CD4-positive, alpha-beta T cell treated with Interleukin-6 at 100 ng/mL for 8 hours (primary cell): Measurements from ENCODE around the gene PIGO.

Experiments
- DNase-seq: peaks from one replicate; pipeline ENCODE4 v3.0.0-alpha.2; 2020; ENCODE audit warnings: mixed read lengths, low spot score

Gene PIGO

GRCh38 chr9:35070823-35071813 is 25.3 kb downstream of the PIGO start:
- no peak for DNase-seq

- no peak for DNase-seq
Measured at GRCh38 chr9:35069020-35069419, 27.4 kb downstream of the PIGO start.

GRCh38 chr9:35067056-35067455 is 29.3 kb downstream of the PIGO start:
- DNase-seq, result no peak

GRCh38 chr9:35060548-35061207 is 35.7 kb downstream of the PIGO start:
- DNase-seq, result no peak

- DNase-seq, result no peak
Measured at GRCh38 chr9:35059438-35059837, 37.0 kb downstream of the PIGO start.

GRCh38 chr9:35057271-35057620 is 39.1 kb downstream of the PIGO start:
- no peak for DNase-seq

GRCh38 chr9:35056571-35057270 is 39.7 kb downstream of the PIGO start:
- no peak for DNase-seq

- DNase-seq, result no peak
Measured at GRCh38 chr9:35054871-35055644, 41.3 kb downstream of the PIGO start.

GRCh38 chr9:35054185-35054835 is 42.1 kb downstream of the PIGO start:
- DNase-seq, result no peak

GRCh38 chr9:35051069-35051967 is 45.1 kb downstream of the PIGO start:
- DNase-seq, result peak; percentile 24

- no peak for DNase-seq
Measured at GRCh38 chr9:35048511-35048910, 47.9 kb downstream of the PIGO start.

- no peak for DNase-seq
Measured at GRCh38 chr9:35044071-35044470, 52.3 kb downstream of the PIGO start.

- DNase-seq, result no peak
Measured at GRCh38 chr9:35042891-35043545, 53.4 kb downstream of the PIGO start.

GRCh38 chr9:35042081-35042604 is 54.2 kb downstream of the PIGO start:
- no peak for DNase-seq
